ENCODE results near the gene ATP23.
A peak's percentile ranks its signal among the peaks of the same experiment; 100 is the strongest.

The ATP23 gene

GRCh38 chr12:57909056-57909455, 32.3 kb upstream of the ATP23 start:
- no peak for DNase-seq

DNA sequence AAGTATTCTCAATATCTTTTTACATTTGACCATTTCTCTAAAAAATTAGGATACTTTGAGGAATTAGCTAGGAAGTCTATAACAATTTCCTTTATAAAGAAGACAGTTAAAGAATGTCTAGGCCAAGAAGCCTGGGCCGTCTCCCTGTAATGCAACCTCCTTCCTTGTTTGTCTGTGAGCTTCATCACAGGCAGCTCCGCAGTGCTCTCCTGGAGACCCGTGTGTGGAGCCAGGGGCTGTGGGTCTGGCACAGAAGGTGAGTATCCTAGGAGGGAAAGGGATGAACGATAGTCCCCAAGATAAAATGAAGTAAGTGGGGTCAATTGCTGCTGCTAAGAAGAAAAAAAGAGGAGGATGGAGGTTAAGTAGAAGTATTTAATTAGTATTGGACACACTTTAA, 31.8 kb upstream of the ATP23 start:
- no peak for DNase-seq

DNA sequence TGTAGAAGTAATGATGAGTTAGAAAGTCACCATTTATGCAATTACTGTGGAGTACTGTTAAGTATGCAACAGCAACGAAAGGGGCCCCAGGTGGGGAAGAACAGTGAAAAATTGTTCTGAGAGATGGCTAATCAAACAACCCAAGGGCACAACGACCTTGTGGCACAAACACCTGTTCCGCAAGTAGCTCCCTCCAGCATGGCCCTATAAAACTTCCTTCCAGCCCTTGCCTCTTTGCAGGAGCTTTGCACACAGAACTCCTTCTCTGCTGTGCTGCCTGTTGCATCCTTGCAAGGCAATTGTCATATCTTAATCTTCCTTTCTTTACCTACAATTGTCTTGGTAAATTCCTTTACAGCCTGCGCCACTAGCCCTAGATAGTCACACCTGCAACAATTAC, 23.2 kb upstream of the ATP23 start:
- DNase-seq: no peak

DNA sequence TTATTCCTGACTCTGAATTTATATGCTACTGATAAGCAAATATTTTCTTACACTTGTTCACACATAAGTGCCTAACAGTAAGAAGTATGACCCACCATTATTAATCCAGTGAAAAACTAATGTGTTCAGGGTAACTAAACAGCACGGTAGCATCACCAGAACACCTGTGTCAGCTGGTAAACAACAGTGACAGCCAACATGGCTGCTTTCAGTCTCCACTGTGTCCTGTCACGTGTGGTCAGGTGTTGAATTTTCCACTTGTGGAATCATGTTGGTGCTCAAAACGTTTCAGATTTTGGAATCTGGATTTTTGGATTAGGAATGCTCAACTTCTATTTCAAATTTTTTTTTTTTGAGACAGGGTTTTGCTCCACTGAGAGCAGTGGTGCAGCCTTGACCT, 14.3 kb upstream of the ATP23 start:
- no peak for DNase-seq

GRCh38 chr12:57929092-57929830, 12.1 kb upstream of the ATP23 start:
- DNase-seq: no peak

DNA sequence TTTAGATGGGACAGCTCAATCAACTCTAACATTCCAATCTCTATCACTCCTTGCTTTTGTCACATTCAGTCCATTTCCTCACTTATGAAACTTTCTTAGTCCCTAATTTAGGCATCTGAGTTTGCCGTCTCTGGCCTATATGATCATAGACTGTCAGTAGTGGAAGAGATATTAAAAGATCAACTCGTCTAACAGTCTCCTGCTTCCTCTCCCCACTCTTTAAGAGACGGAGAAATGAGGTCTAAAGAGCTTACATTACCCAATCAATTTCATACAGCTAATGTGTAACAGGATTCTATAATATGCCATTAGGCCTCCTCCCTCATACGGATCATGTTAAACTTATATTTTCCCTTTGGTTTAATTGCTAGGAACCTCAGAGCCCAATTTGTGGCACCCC, 6.5 kb upstream of the ATP23 start:
- no peak for DNase-seq

DNA sequence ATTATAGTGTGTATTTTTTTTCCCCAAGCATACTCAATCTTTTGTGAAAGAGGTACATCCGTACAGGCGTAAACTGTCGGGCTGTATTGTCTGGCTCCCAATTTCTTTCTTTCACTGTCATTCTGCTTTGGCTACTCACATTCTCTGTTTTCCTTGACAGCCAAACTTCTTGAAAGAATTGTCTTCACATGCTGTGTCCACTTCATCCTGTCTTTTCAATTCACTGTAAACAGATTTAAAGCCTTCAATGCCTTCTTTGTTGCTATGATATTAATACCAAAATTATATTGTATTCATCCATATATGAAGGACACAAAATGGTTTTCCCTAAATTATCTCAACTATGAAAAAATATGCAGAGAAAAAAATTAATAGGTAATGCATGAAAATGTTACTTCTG, 6.0 kb upstream of the ATP23 start:
- no peak for DNase-seq

DNA sequence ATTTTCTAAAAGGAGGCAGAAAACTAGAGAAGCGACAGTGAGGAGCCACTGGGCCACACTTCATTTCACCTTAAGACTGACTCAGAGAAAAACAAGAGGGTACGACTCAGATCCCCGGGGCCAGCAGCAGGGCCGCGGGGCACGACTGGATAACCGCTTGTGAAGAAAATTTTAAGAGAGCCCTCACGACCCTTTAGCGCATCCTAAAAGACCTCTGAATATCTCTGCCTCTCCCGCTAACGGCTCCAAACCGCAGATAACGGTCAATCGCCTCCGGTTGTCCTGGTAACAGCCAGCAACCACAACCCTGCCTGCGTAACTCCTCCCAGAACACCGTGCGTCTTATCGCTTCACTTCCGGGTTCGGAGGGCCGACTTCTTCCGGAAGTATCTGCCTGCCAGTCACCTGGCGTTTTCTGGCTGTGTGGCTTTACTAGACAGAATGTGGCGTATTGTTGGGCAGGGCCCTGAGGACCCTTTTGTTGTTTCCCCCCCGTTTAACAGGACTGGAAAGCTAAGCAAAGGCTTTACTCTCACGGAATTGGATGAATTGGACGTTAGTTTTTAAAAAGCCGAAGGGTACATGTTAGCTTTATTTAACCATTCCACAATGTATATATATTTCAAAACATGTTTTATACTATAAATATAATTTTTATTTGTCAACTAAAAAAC, 5.4 kb upstream of the ATP23 start:
- DNase-seq: peak; percentile 83

- no peak for DNase-seq
Observed at GRCh38 chr12:57936513-57936883, 4.9 kb upstream of the ATP23 start.

- DNase-seq: no peak
Observed at GRCh38 chr12:57939291-57939690, 2.1 kb upstream of the ATP23 start.

GRCh38 chr12:57940052-57940914, 1.1 kb upstream of the ATP23 start:
- no peak for DNase-seq

DNA sequence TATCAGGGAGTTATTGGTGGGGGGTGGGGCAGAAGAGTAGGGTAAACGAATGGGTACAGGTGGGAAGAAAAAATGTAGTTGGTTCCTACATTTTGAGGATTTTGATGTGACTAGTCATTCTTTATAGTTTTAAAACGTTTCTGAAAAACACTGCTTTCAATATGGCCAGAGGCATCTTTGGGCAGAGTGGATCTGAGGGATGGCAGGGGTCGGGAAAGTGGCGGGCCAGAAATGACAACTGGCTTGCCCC, 527 bp upstream of the ATP23 start:
- no peak for DNase-seq

GRCh38 chr12:57943438-57944080, 2.2 kb downstream of the ATP23 start:
- no peak for DNase-seq

DNA sequence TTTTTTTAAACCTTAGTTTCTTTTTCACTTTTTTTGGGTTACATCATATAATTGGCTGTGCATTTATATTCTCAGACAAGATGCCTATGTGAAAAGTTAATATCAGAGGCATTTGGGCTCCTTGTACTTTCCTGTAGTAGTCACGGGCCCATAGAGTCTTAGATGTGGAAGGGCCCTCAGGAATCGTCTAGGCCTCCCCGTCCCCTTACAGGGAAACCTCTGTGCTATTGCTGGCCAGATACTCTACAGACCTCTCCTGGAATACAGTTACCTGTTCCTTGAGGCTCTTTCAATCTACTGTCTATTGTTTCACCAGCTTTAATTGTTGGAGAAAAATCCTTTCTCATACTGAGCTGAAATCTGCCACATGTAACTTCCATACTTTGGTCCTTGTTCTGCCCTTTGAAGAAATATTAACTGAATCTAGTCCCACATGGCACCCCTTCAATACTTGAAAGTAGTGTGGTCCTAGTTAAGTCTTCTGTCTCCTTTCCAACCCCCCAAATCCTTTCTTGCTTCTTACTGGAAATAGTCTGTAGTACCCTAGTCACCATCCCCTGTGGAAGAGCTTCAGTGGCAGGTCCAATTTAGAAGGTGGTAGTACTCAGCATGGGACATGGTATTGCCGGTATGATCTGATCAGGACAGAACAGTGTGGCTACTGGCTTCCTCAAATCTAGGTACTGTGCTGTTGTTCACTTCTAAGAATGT, 3.1 kb downstream of the ATP23 start:
- no peak for DNase-seq

DNA sequence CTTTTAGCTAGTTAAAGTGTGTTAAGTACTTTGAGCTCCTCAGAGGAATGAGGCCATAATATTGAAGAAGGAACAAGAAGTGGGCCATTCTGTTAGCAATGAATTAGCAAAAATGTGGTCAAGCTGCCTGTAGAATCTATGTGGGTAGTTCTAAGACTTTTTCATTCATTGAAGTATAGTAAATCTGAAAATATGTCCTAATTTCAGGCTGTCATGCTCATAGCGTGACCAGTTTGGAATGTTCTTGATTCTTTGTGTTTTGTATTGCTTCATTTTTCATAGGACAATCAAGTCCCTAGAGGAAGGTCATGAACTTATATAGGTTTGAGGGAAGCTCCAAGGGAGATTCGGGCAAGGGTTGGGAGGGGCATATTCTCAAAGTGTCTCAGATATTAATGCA, 11.4 kb downstream of the ATP23 start:
- no peak for DNase-seq

GRCh38 chr12:57954768-57955167, 13.4 kb downstream of the ATP23 start:
- DNase-seq: no peak

- no peak for DNase-seq
Observed at GRCh38 chr12:57958061-57958657, 16.8 kb downstream of the ATP23 start.

GRCh38 chr12:57964421-57964820, 23.1 kb downstream of the ATP23 start:
- DNase-seq: no peak

GRCh38 chr12:57965766-57966165, 24.4 kb downstream of the ATP23 start:
- no peak for DNase-seq

GRCh38 chr12:57966536-57966935, 25.2 kb downstream of the ATP23 start:
- DNase-seq: no peak

DNA sequence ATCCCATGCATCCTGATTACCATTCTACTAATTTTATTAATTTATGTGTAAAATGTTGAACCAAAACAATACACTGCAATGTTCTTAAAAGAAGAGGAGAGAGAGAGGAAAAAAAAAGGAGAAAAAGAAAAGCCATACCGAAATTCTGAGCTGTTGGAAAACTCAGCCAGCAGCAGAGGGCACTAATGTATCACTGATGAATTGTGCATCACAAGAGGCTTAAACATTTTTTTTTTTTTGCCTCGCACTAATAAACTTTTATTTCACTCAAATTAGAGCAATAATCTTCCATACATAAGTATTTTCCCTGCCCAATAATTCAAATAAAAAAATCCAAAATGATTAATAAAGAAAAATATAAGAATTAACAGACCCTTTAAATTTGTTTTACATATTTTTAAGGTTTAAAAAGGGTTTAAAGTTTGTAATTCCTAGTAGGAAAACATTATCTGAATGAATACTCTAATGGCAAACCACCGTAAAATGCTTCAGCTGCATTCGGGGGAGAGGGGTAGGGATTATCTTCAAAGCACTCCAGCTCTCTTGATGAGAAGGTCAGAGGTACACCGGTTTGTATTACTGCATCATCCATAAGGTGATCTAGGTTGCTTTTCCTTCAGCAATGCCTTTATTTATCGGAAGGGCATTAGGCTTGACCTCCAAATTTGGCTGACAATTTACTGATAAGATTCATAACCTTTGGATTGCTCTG, 41.9 kb downstream of the ATP23 start:
- no peak for DNase-seq
